ENCODE measurements around the gene PLA2G2D. TPM values are rescaled to one million over a fixed set of nuclear protein-coding genes. Genes with fewer than 3 reads are reported as not detected.

The PLA2G2D gene
- polyA plus RNA-seq, 4 donors: 0.40 to 0.41 TPM; not detected in 2

GRCh38 chr1:20105856-20106255 lies 13.5 kb downstream of the PLA2G2D start:
- Histone ChIP-seq H3K36me3 (ENCODE audit: control insufficient read depth in 3 of 3, insufficient read depth in 2 of 3, low read depth in 1 of 3, low read length in 3 of 3) (no peaks in the 10 kb centered on the region), H3K9me3 (ENCODE audit: control insufficient read depth in 2 of 2, insufficient read depth in 1 of 2, low read depth in 1 of 2, low read length in 1 of 2) (no peaks in the 10 kb centered on the region), H3K4me3 (ENCODE audit: low read depth in 1 of 3, low read length in 3 of 3) (no peak overlapping the region), H3K27me3 (ENCODE audit: control insufficient read depth in 3 of 3, insufficient read depth in 3 of 3, low read length in 3 of 3) (no peaks in the 10 kb centered on the region), H3K27ac (ENCODE audit: low read depth in 1 of 3, low read length in 2 of 3) (no peak overlapping the region), H3K4me1 (ENCODE audit: control insufficient read depth in 3 of 3, insufficient read depth in 2 of 3, low read depth in 1 of 3, low read length in 2 of 3) (no peaks in the 10 kb centered on the region)
- WGBS, 3 donors: 13 to 37% (median 19%) methylated on average over 1 of the region's 1 CpG
- DNase-seq (peak in 1 of 2 donors; percentile 15), FAIRE-seq (no peak)

- DNase-seq (no peak), FAIRE-seq (no peak)
- H3K4me3 ChIP-seq (ENCODE audit: low read depth in 1 of 3, low read length in 3 of 3): no peak overlapping the region
- 59 to 77% (median 69%) methylated on average over 1 of the region's 1 CpG for WGBS, 3 donors
- H3K27me3 ChIP-seq (ENCODE audit: control insufficient read depth in 3 of 3, insufficient read depth in 3 of 3, low read length in 3 of 3): no peaks in the 10 kb centered on the region
- no peaks in the 10 kb centered on the region for H3K9me3 ChIP-seq (ENCODE audit: control insufficient read depth in 2 of 2, insufficient read depth in 1 of 2, low read depth in 1 of 2, low read length in 1 of 2)
- no peaks in the 10 kb centered on the region for H3K4me1 ChIP-seq (ENCODE audit: control insufficient read depth in 3 of 3, insufficient read depth in 2 of 3, low read depth in 1 of 3, low read length in 2 of 3)
- H3K36me3 ChIP-seq (ENCODE audit: control insufficient read depth in 3 of 3, insufficient read depth in 2 of 3, low read depth in 1 of 3, low read length in 3 of 3): no peaks in the 10 kb centered on the region
- H3K27ac ChIP-seq (ENCODE audit: low read depth in 1 of 3, low read length in 2 of 3): no peak overlapping the region
Observed at GRCh38 chr1:20102875-20103274, 16.5 kb downstream of the PLA2G2D start.

GRCh38 chr1:20100632-20101355 lies 18.5 kb downstream of the PLA2G2D start:
- peaks cover 0 to 3% of the 10 kb centered on the region in 2 donors for H3K9me3 ChIP-seq (ENCODE audit: control insufficient read depth in 2 of 2, insufficient read depth in 1 of 2, low read depth in 1 of 2, low read length in 1 of 2)
- H3K4me3 ChIP-seq (ENCODE audit: low read depth in 1 of 3, low read length in 3 of 3): no peak overlapping the region
- H3K36me3 ChIP-seq (ENCODE audit: control insufficient read depth in 3 of 3, insufficient read depth in 2 of 3, low read depth in 1 of 3, low read length in 3 of 3): no peaks in the 10 kb centered on the region
- H3K27ac ChIP-seq (ENCODE audit: low read depth in 1 of 3, low read length in 2 of 3): no peak overlapping the region
- no peak for FAIRE-seq
- peaks cover 0 to under 1% (median 0%) of the 10 kb centered on the region in 3 donors for H3K4me1 ChIP-seq (ENCODE audit: control insufficient read depth in 3 of 3, insufficient read depth in 2 of 3, low read depth in 1 of 3, low read length in 2 of 3)
- WGBS, 3 donors: 36 to 42% (median 39%) methylated on average over 13 to 14 of the region's 14 CpGs
- DNase-seq: peak; percentile 47 to 55
- no peaks in the 10 kb centered on the region for H3K27me3 ChIP-seq (ENCODE audit: control insufficient read depth in 3 of 3, insufficient read depth in 3 of 3, low read length in 3 of 3)

GRCh38 chr1:20099533-20099932 lies 19.8 kb downstream of the PLA2G2D start:
- no peaks in the 10 kb centered on the region for H3K27me3 ChIP-seq (ENCODE audit: control insufficient read depth in 3 of 3, insufficient read depth in 3 of 3, low read length in 3 of 3)
- FAIRE-seq: no peak
- H3K4me1 ChIP-seq (ENCODE audit: control insufficient read depth in 3 of 3, insufficient read depth in 2 of 3, low read depth in 1 of 3, low read length in 2 of 3): peaks cover 0 to 2% (median 0%) of the 10 kb centered on the region in 3 donors
- H3K36me3 ChIP-seq (ENCODE audit: control insufficient read depth in 3 of 3, insufficient read depth in 2 of 3, low read depth in 1 of 3, low read length in 3 of 3): no peaks in the 10 kb centered on the region
- DNase-seq: no peak
- H3K27ac ChIP-seq (ENCODE audit: low read depth in 1 of 3, low read length in 2 of 3): no peak overlapping the region
- 59 to 66% (median 64%) methylated on average over 3 of the region's 3 CpGs for WGBS, 3 donors
- no peak overlapping the region for H3K4me3 ChIP-seq (ENCODE audit: low read depth in 1 of 3, low read length in 3 of 3)
- peaks cover 0 to 3% of the 10 kb centered on the region in 2 donors for H3K9me3 ChIP-seq (ENCODE audit: control insufficient read depth in 2 of 2, insufficient read depth in 1 of 2, low read depth in 1 of 2, low read length in 1 of 2)

- DNase-seq: no peak
- H3K9me3 ChIP-seq (ENCODE audit: control insufficient read depth in 2 of 2, insufficient read depth in 1 of 2, low read depth in 1 of 2, low read length in 1 of 2): peaks cover 0 to 3% of the 10 kb centered on the region in 2 donors
- H3K4me1 ChIP-seq (ENCODE audit: control insufficient read depth in 3 of 3, insufficient read depth in 2 of 3, low read depth in 1 of 3, low read length in 2 of 3): peaks cover 0 to 2% (median 0%) of the 10 kb centered on the region in 3 donors
- no peak for FAIRE-seq
- no peak overlapping the region for H3K4me3 ChIP-seq (ENCODE audit: low read depth in 1 of 3, low read length in 3 of 3)
- peaks cover 0 to 3% (median 0%) of the 10 kb centered on the region in 3 donors for H3K27me3 ChIP-seq (ENCODE audit: control insufficient read depth in 3 of 3, insufficient read depth in 3 of 3, low read length in 3 of 3)
- WGBS, 3 donors: 83 to 87% (median 85%) methylated on average over 7 of the region's 7 CpGs
- no peaks in the 10 kb centered on the region for H3K36me3 ChIP-seq (ENCODE audit: control insufficient read depth in 3 of 3, insufficient read depth in 2 of 3, low read depth in 1 of 3, low read length in 3 of 3)
- no peak overlapping the region for H3K27ac ChIP-seq (ENCODE audit: low read depth in 1 of 3, low read length in 2 of 3)
Observed at GRCh38 chr1:20096840-20097447, 22.4 kb downstream of the PLA2G2D start.

- Histone ChIP-seq H3K9me3 (ENCODE audit: control insufficient read depth in 2 of 2, insufficient read depth in 1 of 2, low read depth in 1 of 2, low read length in 1 of 2) (peaks cover 0 to 3% of the 10 kb centered on the region in 2 donors), H3K4me3 (ENCODE audit: low read depth in 1 of 3, low read length in 3 of 3) (no peak overlapping the region), H3K27me3 (ENCODE audit: control insufficient read depth in 3 of 3, insufficient read depth in 3 of 3, low read length in 3 of 3) (peaks cover 0 to 3% (median 0%) of the 10 kb centered on the region in 3 donors), H3K36me3 (ENCODE audit: control insufficient read depth in 3 of 3, insufficient read depth in 2 of 3, low read depth in 1 of 3, low read length in 3 of 3) (no peaks in the 10 kb centered on the region), H3K4me1 (ENCODE audit: control insufficient read depth in 3 of 3, insufficient read depth in 2 of 3, low read depth in 1 of 3, low read length in 2 of 3) (peaks cover 0 to 2% (median 0%) of the 10 kb centered on the region in 3 donors), H3K27ac (ENCODE audit: low read depth in 1 of 3, low read length in 2 of 3) (no peak overlapping the region)
- DNase-seq (peak in 1 of 2 donors; percentile 81), FAIRE-seq (no peak)
- WGBS, 3 donors: 68 to 71% (median 68%) methylated on average over 5 of the region's 5 CpGs
Observed at GRCh38 chr1:20095564-20096434, 23.5 kb downstream of the PLA2G2D start.

GRCh38 chr1:20093940-20094391 lies 25.4 kb downstream of the PLA2G2D start:
- H3K4me3 ChIP-seq (ENCODE audit: low read depth in 1 of 3, low read length in 3 of 3): no peak overlapping the region
- H3K9me3 ChIP-seq (ENCODE audit: control insufficient read depth in 2 of 2, insufficient read depth in 1 of 2, low read depth in 1 of 2, low read length in 1 of 2): peaks cover 0 to 3% of the 10 kb centered on the region in 2 donors
- DNase-seq (no peak), FAIRE-seq (no peak)
- H3K4me1 ChIP-seq (ENCODE audit: control insufficient read depth in 3 of 3, insufficient read depth in 2 of 3, low read depth in 1 of 3, low read length in 2 of 3): peaks cover 0 to 2% (median 0%) of the 10 kb centered on the region in 3 donors
- H3K36me3 ChIP-seq (ENCODE audit: control insufficient read depth in 3 of 3, insufficient read depth in 2 of 3, low read depth in 1 of 3, low read length in 3 of 3): no peaks in the 10 kb centered on the region
- peaks cover 0 to 3% (median 0%) of the 10 kb centered on the region in 3 donors for H3K27me3 ChIP-seq (ENCODE audit: control insufficient read depth in 3 of 3, insufficient read depth in 3 of 3, low read length in 3 of 3)
- no peak overlapping the region for H3K27ac ChIP-seq (ENCODE audit: low read depth in 1 of 3, low read length in 2 of 3)
- WGBS, 3 donors: 73 to 76% (median 74%) methylated on average over 5 of the region's 5 CpGs

GRCh38 chr1:20093303-20093702 lies 26.0 kb downstream of the PLA2G2D start:
- peaks cover 0 to 3% of the 10 kb centered on the region in 2 donors for H3K9me3 ChIP-seq (ENCODE audit: control insufficient read depth in 2 of 2, insufficient read depth in 1 of 2, low read depth in 1 of 2, low read length in 1 of 2)
- H3K27me3 ChIP-seq (ENCODE audit: control insufficient read depth in 3 of 3, insufficient read depth in 3 of 3, low read length in 3 of 3): peaks cover 0 to 3% (median 0%) of the 10 kb centered on the region in 3 donors
- no peak overlapping the region for H3K4me3 ChIP-seq (ENCODE audit: low read depth in 1 of 3, low read length in 3 of 3)
- H3K36me3 ChIP-seq (ENCODE audit: control insufficient read depth in 3 of 3, insufficient read depth in 2 of 3, low read depth in 1 of 3, low read length in 3 of 3): no peaks in the 10 kb centered on the region
- 84 to 89% (median 86%) methylated on average over 5 of the region's 5 CpGs for whole genome bisulfite sequencing, 3 donors
- H3K4me1 ChIP-seq (ENCODE audit: control insufficient read depth in 3 of 3, insufficient read depth in 2 of 3, low read depth in 1 of 3, low read length in 2 of 3): peaks cover 0 to 2% (median 0%) of the 10 kb centered on the region in 3 donors
- no peak overlapping the region for H3K27ac ChIP-seq (ENCODE audit: low read depth in 1 of 3, low read length in 2 of 3)
- no peak for DNase-seq
- FAIRE-seq: no peak
